Fibroblast of skin of right quadriceps (primary cell): Measurements from ENCODE around the gene AASDHPPT.

Experiments
- DNase-seq: peaks from one replicate; pipeline ENCODE4 v3.0.0-alpha.2; 2013

AASDHPPT gene

GRCh38 chr11:106086850-106087249 lies 9.4 kb downstream of the AASDHPPT start:
- no peak for DNase-seq

- DNase-seq: peak; percentile 51
Observed at GRCh38 chr11:106087815-106088435, 10.5 kb downstream of the AASDHPPT start.

GRCh38 chr11:106088896-106089295 lies 11.4 kb downstream of the AASDHPPT start:
- DNase-seq: peak; percentile 26

DNA sequence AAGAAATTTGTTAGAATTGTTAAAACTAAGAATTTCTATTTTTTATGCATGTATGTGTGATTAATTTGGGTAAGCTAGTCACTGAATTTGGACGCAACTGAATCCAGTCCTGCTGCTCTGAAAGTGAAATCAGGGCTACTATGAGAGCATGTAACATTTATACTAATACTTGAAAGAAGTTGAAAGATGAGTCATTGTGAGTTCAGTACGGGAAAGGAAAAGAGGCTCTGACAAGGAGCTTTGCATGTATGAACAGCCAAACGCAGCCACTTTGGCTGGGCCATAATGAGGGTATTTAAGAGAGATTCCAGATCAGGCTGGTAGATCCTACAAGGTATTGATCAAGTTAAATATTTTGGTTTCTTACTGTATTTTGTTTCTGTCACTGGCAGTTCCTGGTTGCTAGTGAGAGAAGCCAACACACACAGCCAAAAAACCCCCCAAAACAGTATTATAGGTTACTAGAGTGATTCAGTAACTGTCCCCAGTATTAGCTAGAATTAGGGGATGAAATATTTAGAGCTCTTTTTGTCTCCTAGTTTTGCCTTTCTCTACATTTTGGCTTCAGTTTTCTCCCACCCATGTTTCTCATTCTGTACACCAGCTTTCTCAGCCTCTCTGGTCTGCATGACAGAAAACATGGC lies 14.1 kb downstream of the AASDHPPT start:
- DNase-seq: peak; percentile 56

DNA sequence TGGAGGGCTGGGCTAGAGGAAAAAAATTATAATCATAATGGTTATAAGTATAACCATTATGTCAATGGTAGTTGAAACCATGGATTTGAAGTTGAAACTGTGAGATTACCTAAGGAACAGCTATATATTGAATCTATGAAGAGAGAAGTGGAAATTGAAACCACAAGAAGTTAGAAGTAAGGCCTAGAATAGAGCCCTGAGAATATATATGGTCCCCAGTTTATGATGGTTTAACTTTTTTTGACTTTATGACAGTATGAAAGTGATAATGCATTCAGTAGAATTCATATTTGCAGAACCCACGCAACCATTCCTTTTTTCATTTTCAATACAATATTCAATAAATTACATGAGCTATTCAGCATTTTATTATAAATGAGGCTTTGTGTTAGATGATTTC lies 15.0 kb downstream of the AASDHPPT start:
- DNase-seq: no peak

GRCh38 chr11:106098893-106099553 lies 21.6 kb downstream of the AASDHPPT start:
- DNase-seq: no peak

DNA sequence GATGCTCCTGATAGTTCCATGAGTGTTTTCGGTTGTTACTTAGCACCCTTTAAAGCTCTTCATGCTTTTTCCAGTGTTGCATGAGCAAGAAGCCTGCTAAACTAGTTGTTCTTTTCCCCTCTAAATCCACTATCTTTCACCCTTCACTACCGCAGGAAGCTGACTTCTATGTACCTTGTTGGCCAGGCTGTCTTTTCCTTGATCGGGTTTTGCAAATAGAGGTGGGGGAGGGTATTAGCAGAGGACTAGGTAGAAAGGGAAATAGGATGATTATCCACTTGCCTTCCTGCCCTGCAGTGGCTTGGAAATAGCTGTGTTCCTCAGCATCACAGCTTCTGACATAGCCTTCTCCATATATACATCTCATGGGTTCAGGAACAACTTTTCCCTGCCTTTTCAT lies 23.9 kb downstream of the AASDHPPT start:
- DNase-seq: no peak

DNA sequence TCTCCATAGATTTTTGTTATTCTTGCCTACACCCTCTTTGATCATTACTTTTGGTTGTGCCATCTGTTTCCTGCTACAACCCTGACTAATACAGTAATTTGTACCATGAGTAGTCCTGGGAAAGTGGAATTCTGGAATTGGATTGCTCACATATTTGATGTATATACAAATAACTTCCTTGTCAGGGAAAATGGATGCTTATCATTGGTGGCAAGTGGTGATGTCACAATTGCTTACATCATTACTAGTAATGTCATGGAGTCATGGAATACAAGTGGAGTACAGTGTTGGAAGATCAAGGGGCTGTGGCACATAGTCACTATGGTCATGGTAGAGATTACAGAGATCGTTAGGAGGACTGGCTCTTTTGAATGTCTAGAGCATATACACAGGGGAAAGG lies 24.4 kb downstream of the AASDHPPT start:
- peak; percentile 72 for DNase-seq

DNA sequence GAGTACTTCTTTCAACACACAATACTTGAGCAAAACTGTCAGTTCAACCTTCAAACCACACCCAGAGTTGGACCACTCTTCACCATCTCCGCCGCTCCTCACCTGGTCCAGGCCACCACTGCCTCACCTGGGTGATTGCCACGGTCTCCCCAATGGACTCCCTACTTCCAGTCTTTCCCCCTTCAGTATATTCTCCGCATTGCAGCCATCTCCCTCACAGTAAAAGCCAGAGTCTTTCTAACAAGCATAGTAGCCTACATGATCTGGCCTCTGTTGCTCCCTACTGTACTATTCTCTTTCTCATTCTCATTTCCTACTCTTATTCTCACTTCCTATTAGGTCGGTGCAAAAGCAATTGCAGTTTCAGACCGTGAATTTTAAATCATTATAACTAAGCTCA lies 28.5 kb downstream of the AASDHPPT start:
- no peak for DNase-seq

DNA sequence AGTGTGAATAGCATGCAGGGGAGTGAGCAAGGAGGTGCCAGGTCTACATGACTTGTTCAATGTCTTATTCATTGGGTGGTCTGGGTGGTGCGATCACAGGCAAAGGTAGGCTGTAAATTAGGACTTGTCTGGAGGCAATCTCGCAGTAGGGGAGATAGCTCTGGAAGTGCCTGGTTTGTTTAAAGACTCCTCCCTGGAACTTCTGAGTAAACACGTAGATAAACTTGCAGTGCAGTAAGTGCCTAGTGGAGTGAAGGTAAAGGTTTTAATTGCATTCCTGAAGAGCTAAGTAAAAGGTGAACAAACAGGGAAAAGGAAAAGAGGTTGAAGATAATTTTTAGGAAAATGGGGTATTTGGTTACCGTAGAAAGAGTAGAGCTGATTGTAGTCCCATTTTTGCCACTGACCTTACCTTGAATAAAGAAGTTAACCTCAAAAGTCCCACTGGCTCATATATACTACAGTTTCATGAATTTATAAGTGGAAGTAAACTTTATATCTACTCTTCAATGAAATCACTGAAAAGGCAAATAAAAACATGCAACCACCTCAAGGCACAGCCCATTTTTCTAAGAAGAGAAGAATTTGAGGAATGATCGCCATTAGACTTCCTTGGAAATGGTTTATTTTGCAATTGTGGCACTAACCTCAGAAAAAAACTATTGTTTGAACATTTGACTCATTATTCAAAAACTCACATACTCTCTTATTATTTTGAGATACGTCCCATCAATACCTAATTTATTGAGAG lies 44.3 kb downstream of the AASDHPPT start:
- DNase-seq: no peak

- DNase-seq: no peak
Observed at GRCh38 chr11:106127604-106128003, 50.1 kb downstream of the AASDHPPT start.

- DNase-seq: no peak
Observed at GRCh38 chr11:106128740-106129139, 51.3 kb downstream of the AASDHPPT start.

GRCh38 chr11:106131998-106132397 lies 54.5 kb downstream of the AASDHPPT start:
- DNase-seq: no peak

DNA sequence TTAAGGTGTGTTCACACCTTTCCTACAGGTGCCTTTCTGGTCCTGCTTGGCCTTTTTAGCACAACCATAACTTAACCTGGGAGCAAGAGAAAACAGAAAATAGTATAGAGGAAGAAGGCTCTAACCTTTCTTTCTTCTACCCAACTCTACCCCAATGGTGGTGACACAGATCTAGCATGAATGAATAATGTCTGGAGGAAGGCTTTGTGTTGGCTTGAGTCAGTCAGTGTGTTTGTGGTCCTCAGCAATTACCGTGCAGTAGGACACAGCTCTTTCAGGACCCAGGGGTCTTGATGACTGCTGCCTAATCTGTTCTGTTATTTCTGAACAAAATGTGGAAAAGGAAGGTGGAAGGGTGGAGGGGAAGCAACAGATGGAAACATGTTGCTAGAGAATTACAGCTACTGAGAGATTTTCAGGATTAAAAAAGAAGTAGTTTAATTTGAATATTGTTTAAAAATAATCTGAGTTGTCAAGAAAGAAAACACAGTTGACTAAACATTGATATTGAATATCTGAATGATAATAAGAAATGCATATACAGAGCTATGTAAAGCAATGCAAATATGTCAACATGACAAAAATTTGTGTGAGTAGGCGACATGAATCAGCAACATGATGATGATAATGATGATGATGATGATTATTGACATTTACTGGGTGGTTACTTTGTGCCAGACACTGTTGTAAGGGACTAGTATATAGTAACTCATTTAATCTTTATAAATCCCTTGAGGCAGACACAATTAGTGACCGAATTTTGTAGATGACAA lies 55.3 kb downstream of the AASDHPPT start:
- no peak for DNase-seq

DNA sequence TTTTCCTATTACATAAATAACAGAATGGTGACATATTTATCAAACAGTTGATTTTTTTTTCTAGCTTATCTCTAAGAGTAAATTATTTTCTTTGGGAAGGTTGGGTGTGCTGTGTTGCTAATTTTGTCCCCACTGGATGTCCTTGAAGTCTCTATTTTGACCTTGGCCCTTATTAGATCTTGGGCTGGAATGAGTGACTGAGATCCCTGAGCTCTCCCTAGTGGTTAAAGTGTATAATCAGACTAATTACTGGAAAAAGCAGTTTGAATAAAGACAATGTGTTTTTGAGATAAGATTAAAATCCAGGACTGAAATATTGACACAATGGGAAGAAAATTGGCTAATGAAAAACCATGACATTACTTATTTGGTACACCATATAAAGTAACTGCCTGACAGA lies 56.1 kb downstream of the AASDHPPT start:
- no peak for DNase-seq

GRCh38 chr11:106137061-106137460 lies 59.6 kb downstream of the AASDHPPT start:
- peak; percentile 6 for DNase-seq

DNA sequence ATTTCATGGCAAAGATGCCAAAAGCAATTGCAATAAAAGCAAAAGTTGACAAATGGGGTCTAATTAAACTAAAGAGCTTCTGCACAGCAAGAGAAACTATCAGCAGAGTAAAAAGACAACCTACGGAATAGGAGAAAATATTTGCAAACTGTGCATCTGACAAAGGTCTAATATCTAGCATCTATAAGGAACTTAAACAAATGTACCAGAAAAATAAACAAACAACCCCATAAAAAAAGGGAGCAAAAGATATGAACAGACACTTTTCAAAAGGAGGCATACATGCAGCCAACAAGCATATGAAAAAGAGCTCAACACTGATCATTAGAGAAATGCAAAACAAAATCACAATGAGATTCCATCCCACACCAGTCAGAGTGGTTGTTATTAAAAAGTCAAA lies 60.3 kb downstream of the AASDHPPT start:
- no peak for DNase-seq
